Parathyroid adenoma (tissue), 2 donors: ENCODE measurements around the gene MTHFD2L.

Experiments used
- H2AFZ ChIP-seq: fragments of 300-600 bp; sonication (generic); one replicate; pipeline ENCODE4 v1.7.0; 2017; ENCODE audit warnings: antibody characterized with exemption, mild to moderate bottlenecking
- H3K27ac ChIP-seq: fragments of 300-600 bp; sonication (generic); one replicate; pipeline ENCODE4 v1.7.0; 2017
- H3K27me3 ChIP-seq: fragments of 300-600 bp; sonication (generic); one replicate; pipeline ENCODE4 v1.7.0; 2017; ENCODE audit warnings: low read length; ENCODE audit not compliant: control insufficient read depth, insufficient read depth
- H3K36me3 ChIP-seq: fragments of 300-600 bp; sonication (generic); one replicate; pipeline ENCODE4 v1.7.0; 2017; ENCODE audit warnings: low read length; ENCODE audit not compliant: control insufficient read depth, insufficient read depth
- H3K4me1 ChIP-seq: fragments of 300-600 bp; sonication (generic); one replicate; pipeline ENCODE4 v1.7.0; 2017; ENCODE audit warnings: control low read depth
- H3K4me2 ChIP-seq: fragments of 300-600 bp; sonication (generic); one replicate; pipeline ENCODE4 v1.7.0; 2017; ENCODE audit warnings: low read length
- H3K4me3 ChIP-seq: fragments of 300-600 bp; sonication (generic); one replicate; pipeline ENCODE4 v1.7.0; 2017; ENCODE audit warnings: low read depth, low read length
- H3K79me2 ChIP-seq: fragments of 300-600 bp; sonication (generic); one replicate; pipeline ENCODE4 v1.7.0; 2017; ENCODE audit warnings: control low read depth
- H3K9ac ChIP-seq: fragments of 300-600 bp; sonication (generic); one replicate; pipeline ENCODE4 v1.7.0; 2017; ENCODE audit warnings: mild to moderate bottlenecking
- H3K9me3 ChIP-seq: fragments of 300-600 bp; sonication (generic); one replicate; pipeline ENCODE4 v1.7.0; 2017; ENCODE audit warnings: low read length; ENCODE audit not compliant: control insufficient read depth
- CTCF ChIP-seq: fragments of 300-600 bp; sonication (generic); IDR thresholded peaks from one replicate; pipeline ENCODE4 v1.7.0; 2017; ENCODE audit warnings: antibody characterized with exemption, mild to moderate bottlenecking
- donor health status: primary hyperparathyroidism.

The MTHFD2L gene

GRCh38 chr4:74181219-74181618 lies 23.3 kb downstream of the MTHFD2L start:
- no peak overlapping the region for H3K4me2 ChIP-seq
- H3K4me1 ChIP-seq = no peaks in the 10 kb centered on the region
- no peak overlapping the region for H2AFZ ChIP-seq
- H3K36me3 ChIP-seq = no peaks in the 10 kb centered on the region
- no peaks in the 10 kb centered on the region for H3K9me3 ChIP-seq
- H3K9ac ChIP-seq = no peak overlapping the region
- H3K4me3 ChIP-seq = no peak overlapping the region
- no peaks in the 10 kb centered on the region for H3K27me3 ChIP-seq
- H3K27ac ChIP-seq = no peak overlapping the region
- H3K79me2 ChIP-seq = no peaks in the 10 kb centered on the region
- TF ChIP-seq CTCF = no peak

GRCh38 chr4:74188912-74189311 lies 31.0 kb downstream of the MTHFD2L start:
- Histone ChIP-seq H3K36me3 (no peaks in the 10 kb centered on the region), H3K79me2 (no peaks in the 10 kb centered on the region), H3K9ac (no peak overlapping the region), H3K27ac (no peak overlapping the region), H2AFZ (no peak overlapping the region), H3K4me2 (no peak overlapping the region), H3K4me3 (no peak overlapping the region), H3K9me3 (no peaks in the 10 kb centered on the region), H3K4me1 (no peaks in the 10 kb centered on the region), H3K27me3 (no peaks in the 10 kb centered on the region)
- TF ChIP-seq CTCF = no peak

GRCh38 chr4:74189331-74190043 lies 31.6 kb downstream of the MTHFD2L start:
- no peak overlapping the region for H3K4me3 ChIP-seq
- no peak overlapping the region for H3K9ac ChIP-seq
- TF ChIP-seq CTCF = peak; percentile 56
- no peaks in the 10 kb centered on the region for H3K79me2 ChIP-seq
- no peak overlapping the region for H3K4me2 ChIP-seq
- H3K9me3 ChIP-seq = no peaks in the 10 kb centered on the region
- no peaks in the 10 kb centered on the region for H3K36me3 ChIP-seq
- no peaks in the 10 kb centered on the region for H3K4me1 ChIP-seq
- H3K27ac ChIP-seq = no peak overlapping the region
- H3K27me3 ChIP-seq = no peaks in the 10 kb centered on the region
- H2AFZ ChIP-seq = no peak overlapping the region

- TF ChIP-seq CTCF = no peak
- Histone ChIP-seq H3K4me2 (no peak overlapping the region), H2AFZ (no peak overlapping the region), H3K9ac (no peak overlapping the region), H3K79me2 (no peaks in the 10 kb centered on the region), H3K27ac (no peak overlapping the region), H3K27me3 (no peaks in the 10 kb centered on the region), H3K4me3 (no peak overlapping the region), H3K4me1 (no peaks in the 10 kb centered on the region), H3K9me3 (no peaks in the 10 kb centered on the region), H3K36me3 (no peaks in the 10 kb centered on the region)
Measured at GRCh38 chr4:74190332-74190731, 32.4 kb downstream of the MTHFD2L start.

GRCh38 chr4:74190919-74191397 lies 33.0 kb downstream of the MTHFD2L start:
- H3K9me3 ChIP-seq = no peaks in the 10 kb centered on the region
- H3K4me1 ChIP-seq = no peaks in the 10 kb centered on the region
- H3K4me2 ChIP-seq = no peak overlapping the region
- no peak for TF ChIP-seq CTCF
- no peaks in the 10 kb centered on the region for H3K27me3 ChIP-seq
- no peak overlapping the region for H2AFZ ChIP-seq
- no peak overlapping the region for H3K27ac ChIP-seq
- H3K4me3 ChIP-seq = no peak overlapping the region
- no peaks in the 10 kb centered on the region for H3K79me2 ChIP-seq
- H3K36me3 ChIP-seq = no peaks in the 10 kb centered on the region
- H3K9ac ChIP-seq = no peak overlapping the region
